ENCODE measurements around the gene SVOP. TPM values are rescaled to one million over a fixed set of nuclear protein-coding genes. Genes with fewer than 3 reads are reported as not detected.

SVOP gene
- total and polyA plus RNA-seq, 2 experiments from 2014 or later, result 0.10 TPM; not detected in 1

DNA sequence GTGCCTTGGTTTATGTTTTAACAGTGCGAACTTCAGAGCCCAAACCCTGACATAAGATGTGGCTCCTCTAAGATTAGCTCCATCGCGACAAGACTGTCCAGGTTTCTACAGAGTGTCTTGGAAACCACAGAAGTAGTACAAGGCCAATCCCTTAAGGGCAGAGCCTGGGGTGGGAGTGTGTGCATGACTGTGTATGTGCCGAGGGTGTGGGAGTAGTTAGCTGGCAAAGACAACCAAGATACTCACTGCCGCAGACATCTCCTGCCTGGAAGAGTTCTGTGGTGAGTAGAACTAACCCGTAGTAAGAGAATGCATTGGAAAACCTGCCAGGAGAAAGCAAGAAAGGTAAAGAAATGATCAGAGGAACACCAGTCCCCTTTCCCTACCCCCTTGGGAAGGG is 86.9 kb downstream of the SVOP start (continued):
- TF ChIP-seq, protein P1, sequence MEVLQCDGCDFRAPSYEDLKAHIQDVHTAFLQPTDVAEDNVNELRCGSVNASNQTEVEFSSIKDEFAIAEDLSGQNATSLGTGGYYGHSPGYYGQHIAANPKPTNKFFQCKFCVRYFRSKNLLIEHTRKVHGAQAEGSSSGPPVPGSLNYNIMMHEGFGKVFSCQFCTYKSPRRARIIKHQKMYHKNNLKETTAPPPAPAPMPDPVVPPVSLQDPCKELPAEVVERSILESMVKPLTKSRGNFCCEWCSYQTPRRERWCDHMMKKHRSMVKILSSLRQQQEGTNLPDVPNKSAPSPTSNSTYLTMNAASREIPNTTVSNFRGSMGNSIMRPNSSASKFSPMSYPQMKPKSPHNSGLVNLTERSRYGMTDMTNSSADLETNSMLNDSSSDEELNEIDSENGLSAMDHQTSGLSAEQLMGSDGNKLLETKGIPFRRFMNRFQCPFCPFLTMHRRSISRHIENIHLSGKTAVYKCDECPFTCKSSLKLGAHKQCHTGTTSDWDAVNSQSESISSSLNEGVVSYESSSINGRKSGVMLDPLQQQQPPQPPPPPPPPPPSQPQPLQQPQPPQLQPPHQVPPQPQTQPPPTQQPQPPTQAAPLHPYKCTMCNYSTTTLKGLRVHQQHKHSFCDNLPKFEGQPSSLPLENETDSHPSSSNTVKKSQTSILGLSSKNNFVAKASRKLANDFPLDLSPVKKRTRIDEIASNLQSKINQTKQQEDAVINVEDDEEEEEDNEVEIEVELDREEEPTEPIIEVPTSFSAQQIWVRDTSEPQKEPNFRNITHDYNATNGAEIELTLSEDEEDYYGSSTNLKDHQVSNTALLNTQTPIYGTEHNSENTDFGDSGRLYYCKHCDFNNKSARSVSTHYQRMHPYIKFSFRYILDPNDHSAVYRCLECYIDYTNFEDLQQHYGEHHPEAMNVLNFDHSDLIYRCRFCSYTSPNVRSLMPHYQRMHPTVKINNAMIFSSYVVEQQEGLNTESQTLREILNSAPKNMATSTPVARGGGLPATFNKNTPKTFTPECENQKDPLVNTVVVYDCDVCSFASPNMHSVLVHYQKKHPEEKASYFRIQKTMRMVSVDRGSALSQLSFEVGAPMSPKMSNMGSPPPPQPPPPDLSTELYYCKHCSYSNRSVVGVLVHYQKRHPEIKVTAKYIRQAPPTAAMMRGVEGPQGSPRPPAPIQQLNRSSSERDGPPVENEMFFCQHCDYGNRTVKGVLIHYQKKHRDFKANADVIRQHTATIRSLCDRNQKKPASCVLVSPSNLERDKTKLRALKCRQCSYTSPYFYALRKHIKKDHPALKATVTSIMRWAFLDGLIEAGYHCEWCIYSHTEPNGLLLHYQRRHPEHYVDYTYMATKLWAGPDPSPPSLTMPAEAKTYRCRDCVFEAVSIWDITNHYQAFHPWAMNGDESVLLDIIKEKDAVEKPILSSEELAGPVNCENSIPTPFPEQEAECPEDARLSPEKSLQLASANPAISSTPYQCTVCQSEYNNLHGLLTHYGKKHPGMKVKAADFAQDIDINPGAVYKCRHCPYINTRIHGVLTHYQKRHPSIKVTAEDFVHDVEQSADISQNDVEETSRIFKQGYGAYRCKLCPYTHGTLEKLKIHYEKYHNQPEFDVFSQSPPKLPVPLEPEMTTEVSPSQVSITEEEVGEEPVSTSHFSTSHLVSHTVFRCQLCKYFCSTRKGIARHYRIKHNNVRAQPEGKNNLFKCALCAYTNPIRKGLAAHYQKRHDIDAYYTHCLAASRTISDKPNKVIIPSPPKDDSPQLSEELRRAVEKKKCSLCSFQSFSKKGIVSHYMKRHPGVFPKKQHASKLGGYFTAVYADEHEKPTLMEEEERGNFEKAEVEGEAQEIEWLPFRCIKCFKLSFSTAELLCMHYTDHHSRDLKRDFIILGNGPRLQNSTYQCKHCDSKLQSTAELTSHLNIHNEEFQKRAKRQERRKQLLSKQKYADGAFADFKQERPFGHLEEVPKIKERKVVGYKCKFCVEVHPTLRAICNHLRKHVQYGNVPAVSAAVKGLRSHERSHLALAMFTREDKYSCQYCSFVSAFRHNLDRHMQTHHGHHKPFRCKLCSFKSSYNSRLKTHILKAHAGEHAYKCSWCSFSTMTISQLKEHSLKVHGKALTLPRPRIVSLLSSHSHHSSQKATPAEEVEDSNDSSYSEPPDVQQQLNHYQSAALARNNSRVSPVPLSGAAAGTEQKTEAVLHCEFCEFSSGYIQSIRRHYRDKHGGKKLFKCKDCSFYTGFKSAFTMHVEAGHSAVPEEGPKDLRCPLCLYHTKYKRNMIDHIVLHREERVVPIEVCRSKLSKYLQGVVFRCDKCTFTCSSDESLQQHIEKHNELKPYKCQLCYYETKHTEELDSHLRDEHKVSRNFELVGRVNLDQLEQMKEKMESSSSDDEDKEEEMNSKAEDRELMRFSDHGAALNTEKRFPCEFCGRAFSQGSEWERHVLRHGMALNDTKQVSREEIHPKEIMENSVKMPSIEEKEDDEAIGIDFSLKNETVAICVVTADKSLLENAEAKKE (CRISPR knock-in tag; IDR thresholded peaks at IDR 0.05), result no peak
- TF ChIP-seq, protein P2, sequence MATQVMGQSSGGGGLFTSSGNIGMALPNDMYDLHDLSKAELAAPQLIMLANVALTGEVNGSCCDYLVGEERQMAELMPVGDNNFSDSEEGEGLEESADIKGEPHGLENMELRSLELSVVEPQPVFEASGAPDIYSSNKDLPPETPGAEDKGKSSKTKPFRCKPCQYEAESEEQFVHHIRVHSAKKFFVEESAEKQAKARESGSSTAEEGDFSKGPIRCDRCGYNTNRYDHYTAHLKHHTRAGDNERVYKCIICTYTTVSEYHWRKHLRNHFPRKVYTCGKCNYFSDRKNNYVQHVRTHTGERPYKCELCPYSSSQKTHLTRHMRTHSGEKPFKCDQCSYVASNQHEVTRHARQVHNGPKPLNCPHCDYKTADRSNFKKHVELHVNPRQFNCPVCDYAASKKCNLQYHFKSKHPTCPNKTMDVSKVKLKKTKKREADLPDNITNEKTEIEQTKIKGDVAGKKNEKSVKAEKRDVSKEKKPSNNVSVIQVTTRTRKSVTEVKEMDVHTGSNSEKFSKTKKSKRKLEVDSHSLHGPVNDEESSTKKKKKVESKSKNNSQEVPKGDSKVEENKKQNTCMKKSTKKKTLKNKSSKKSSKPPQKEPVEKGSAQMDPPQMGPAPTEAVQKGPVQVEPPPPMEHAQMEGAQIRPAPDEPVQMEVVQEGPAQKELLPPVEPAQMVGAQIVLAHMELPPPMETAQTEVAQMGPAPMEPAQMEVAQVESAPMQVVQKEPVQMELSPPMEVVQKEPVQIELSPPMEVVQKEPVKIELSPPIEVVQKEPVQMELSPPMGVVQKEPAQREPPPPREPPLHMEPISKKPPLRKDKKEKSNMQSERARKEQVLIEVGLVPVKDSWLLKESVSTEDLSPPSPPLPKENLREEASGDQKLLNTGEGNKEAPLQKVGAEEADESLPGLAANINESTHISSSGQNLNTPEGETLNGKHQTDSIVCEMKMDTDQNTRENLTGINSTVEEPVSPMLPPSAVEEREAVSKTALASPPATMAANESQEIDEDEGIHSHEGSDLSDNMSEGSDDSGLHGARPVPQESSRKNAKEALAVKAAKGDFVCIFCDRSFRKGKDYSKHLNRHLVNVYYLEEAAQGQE (IDR thresholded peaks at IDR 0.05; ENCODE audit: unreplicated experiment), result no peak
- no peak for TF ChIP-seq EZH2 (IDR thresholded peaks at IDR 0.05; ENCODE audit: low read depth, unreplicated experiment)

DNA sequence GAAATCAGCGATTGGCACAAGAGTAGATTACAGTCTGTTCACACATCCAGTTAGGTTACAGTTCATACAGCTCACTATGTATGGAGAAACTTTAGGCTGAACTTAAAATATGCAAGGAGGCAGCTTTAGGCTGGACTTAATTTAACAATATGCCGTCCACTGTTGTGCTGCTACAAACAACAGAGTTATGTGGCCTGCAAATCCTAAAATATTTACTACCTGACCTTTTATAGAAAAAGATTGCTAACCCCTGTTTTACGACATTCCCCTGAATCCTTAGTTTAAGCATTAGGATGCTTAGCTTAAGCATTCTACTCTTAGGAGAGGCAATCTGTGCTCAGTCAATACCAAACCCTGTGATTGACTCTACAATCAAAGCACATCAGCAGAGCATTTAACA is 90.1 kb downstream of the SVOP start:
- Mint-ChIP-seq H3K27me3 (ENCODE audit: insufficient read depth, low read depth, poor library complexity) (peaks cover 9% of the 10 kb centered on the region), H3K4me3 (no peak overlapping the region), H3K27ac (no peak overlapping the region), H3K9me3 (peaks cover 11% of the 10 kb centered on the region), H3K4me1 (peaks cover 5% of the 10 kb centered on the region; the same call in 2 of the 3 replicates), H3K36me3 (ENCODE audit: low read depth) (peaks cover under 1% of the 10 kb centered on the region; the same call in 1 of the 3 replicates)
- H3K4me1 ChIP-seq (ENCODE audit: insufficient read depth), result peaks cover 8% of the 10 kb centered on the region
- no peaks in the 10 kb centered on the region for H3K27me3 ChIP-seq (ENCODE audit: insufficient read depth)
- H3K36me3 ChIP-seq (ENCODE audit: insufficient read depth), result no peaks in the 10 kb centered on the region
- no peak overlapping the region for H3K27ac ChIP-seq (ENCODE audit: low read depth)
- H3K4me2 ChIP-seq, result no peak overlapping the region
- ATAC-seq, result no peak
- no peak for DNase-seq (ENCODE audit: low spot score)
- no peaks in the 10 kb centered on the region for H3F3A ChIP-seq (replicated peaks; ENCODE audit: low read depth)
- no peaks in the 10 kb centered on the region for H4K20me1 ChIP-seq (replicated peaks; ENCODE audit: insufficient read depth)
- H3K4me3 ChIP-seq, result no peak overlapping the region
- H3K79me2 ChIP-seq (replicated peaks; ENCODE audit: insufficient read depth), result no peaks in the 10 kb centered on the region
- no peak overlapping the region for H2AFZ ChIP-seq
- TF ChIP-seq, protein P3, sequence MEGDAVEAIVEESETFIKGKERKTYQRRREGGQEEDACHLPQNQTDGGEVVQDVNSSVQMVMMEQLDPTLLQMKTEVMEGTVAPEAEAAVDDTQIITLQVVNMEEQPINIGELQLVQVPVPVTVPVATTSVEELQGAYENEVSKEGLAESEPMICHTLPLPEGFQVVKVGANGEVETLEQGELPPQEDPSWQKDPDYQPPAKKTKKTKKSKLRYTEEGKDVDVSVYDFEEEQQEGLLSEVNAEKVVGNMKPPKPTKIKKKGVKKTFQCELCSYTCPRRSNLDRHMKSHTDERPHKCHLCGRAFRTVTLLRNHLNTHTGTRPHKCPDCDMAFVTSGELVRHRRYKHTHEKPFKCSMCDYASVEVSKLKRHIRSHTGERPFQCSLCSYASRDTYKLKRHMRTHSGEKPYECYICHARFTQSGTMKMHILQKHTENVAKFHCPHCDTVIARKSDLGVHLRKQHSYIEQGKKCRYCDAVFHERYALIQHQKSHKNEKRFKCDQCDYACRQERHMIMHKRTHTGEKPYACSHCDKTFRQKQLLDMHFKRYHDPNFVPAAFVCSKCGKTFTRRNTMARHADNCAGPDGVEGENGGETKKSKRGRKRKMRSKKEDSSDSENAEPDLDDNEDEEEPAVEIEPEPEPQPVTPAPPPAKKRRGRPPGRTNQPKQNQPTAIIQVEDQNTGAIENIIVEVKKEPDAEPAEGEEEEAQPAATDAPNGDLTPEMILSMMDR (conservative IDR thresholded peaks at IDR 0.05; ENCODE audit: low read depth in 2 of 2), result no peak
- H3K9me2 ChIP-seq (ENCODE audit: insufficient read depth), result 0 out of 2 replicates have a peak, but pooled peaks cover 5% of the 10 kb centered on the region

All from GM23338 (cell line).